D341Med (cell line): ENCODE measurements around the gene CCDC192.
A peak's percentile ranks its signal among the peaks of the same experiment; 100 is the strongest.

Experiments
- DNase-seq: peaks from one replicate; pipeline ENCODE4 v3.0.0; 2012; ENCODE audit warnings: low spot score

CCDC192 gene

GRCh38 chr5:127885176-127885575, 182.0 kb downstream of the CCDC192 start:
- DNase-seq: peak; percentile 36

- DNase-seq: no peak
These were observed 182.9 kb downstream of the CCDC192 start for GRCh38 chr5:127886081-127886480.

GRCh38 chr5:127887282-127887681, 184.1 kb downstream of the CCDC192 start:
- no peak for DNase-seq

GRCh38 chr5:127891942-127892341, 188.8 kb downstream of the CCDC192 start:
- no peak for DNase-seq

- DNase-seq: no peak
These were observed 189.4 kb downstream of the CCDC192 start for GRCh38 chr5:127892467-127893207.

GRCh38 chr5:127893232-127893631, 190.0 kb downstream of the CCDC192 start:
- no peak for DNase-seq

- DNase-seq: no peak
These were observed 191.3 kb downstream of the CCDC192 start for GRCh38 chr5:127894461-127894860.

GRCh38 chr5:127898551-127899213, 195.5 kb downstream of the CCDC192 start:
- DNase-seq: no peak

- no peak for DNase-seq
These were observed 196.0 kb downstream of the CCDC192 start for GRCh38 chr5:127899214-127899610.

- no peak for DNase-seq
These were observed 203.5 kb downstream of the CCDC192 start for GRCh38 chr5:127906562-127907204.

GRCh38 chr5:127907907-127908306, 204.7 kb downstream of the CCDC192 start:
- DNase-seq: no peak

GRCh38 chr5:127909066-127909465, 205.9 kb downstream of the CCDC192 start:
- peak; percentile 59 for DNase-seq

- DNase-seq: no peak
These were observed 206.6 kb downstream of the CCDC192 start for GRCh38 chr5:127909821-127910220.

- no peak for DNase-seq
These were observed 207.2 kb downstream of the CCDC192 start for GRCh38 chr5:127910307-127910956.

- no peak for DNase-seq
These were observed 208.4 kb downstream of the CCDC192 start for GRCh38 chr5:127911619-127912018.

GRCh38 chr5:127912411-127912810, 209.2 kb downstream of the CCDC192 start:
- no peak for DNase-seq

- no peak for DNase-seq
These were observed 213.8 kb downstream of the CCDC192 start for GRCh38 chr5:127916885-127917573.

GRCh38 chr5:127919006-127919796, 216.0 kb downstream of the CCDC192 start:
- DNase-seq: no peak

- DNase-seq: no peak
These were observed 216.6 kb downstream of the CCDC192 start for GRCh38 chr5:127919818-127920217.

- DNase-seq: no peak
These were observed 217.7 kb downstream of the CCDC192 start for GRCh38 chr5:127920936-127921335.

- no peak for DNase-seq
These were observed 219.4 kb downstream of the CCDC192 start for GRCh38 chr5:127922603-127923002.
